Neural progenitor cell (in vitro differentiated cells): ENCODE measurements around the gene RRM1.

Experiments used
- EZH2 ChIP-seq: fragments of 200-600 bp; sonication (generic); IDR thresholded peaks from 2 replicates; pipeline ENCODE4 v1.6.1; 2017; ENCODE audit warnings: antibody characterized with exemption, mild to moderate bottlenecking, moderate library complexity
- EZH2phosphoT487 ChIP-seq: fragments of 200-600 bp; sonication (generic); IDR thresholded peaks from 2 replicates; pipeline ENCODE4 v1.6.1; 2017; ENCODE audit warnings: antibody characterized with exemption
- TF ChIP-seq, protein P1 (sequence below): fragments of 200-600 bp; sonication (generic); IDR thresholded peaks from 2 replicates; pipeline ENCODE4 v1.5.1; 2017; ENCODE audit warnings: antibody characterized with exemption, mild to moderate bottlenecking

DNA sequence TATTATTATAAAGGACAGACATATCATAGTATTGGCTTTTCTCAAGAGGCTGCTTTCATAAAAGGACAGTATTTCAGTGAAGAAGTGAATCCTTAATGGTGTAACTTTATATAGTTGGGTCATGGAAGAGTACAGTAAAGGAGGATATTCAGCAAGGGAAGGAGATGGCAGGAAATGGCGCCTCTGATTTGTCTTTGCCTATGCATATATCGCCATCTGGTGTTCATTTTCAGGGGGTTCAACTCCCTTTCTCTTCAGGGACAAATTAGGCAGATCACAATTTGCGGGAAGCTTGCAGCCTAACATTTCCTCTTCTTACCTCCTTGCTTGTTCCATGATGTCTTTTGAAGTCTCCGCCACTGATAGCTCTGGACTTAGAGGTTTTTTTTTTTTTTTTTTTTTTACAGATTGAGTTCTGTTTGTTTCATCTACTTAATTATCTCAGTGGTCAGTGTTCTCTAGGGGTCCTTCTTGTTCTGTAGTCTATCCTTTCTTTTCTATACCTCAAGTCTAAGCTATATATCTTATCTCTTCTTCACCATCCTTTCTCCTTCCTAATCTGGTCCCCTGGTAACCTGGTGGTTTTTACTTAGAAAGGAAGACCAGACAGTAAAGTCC lies 21.8 kb upstream of the RRM1 start:
- no peak for TF ChIP-seq EZH2
- TF ChIP-seq, protein P1, sequence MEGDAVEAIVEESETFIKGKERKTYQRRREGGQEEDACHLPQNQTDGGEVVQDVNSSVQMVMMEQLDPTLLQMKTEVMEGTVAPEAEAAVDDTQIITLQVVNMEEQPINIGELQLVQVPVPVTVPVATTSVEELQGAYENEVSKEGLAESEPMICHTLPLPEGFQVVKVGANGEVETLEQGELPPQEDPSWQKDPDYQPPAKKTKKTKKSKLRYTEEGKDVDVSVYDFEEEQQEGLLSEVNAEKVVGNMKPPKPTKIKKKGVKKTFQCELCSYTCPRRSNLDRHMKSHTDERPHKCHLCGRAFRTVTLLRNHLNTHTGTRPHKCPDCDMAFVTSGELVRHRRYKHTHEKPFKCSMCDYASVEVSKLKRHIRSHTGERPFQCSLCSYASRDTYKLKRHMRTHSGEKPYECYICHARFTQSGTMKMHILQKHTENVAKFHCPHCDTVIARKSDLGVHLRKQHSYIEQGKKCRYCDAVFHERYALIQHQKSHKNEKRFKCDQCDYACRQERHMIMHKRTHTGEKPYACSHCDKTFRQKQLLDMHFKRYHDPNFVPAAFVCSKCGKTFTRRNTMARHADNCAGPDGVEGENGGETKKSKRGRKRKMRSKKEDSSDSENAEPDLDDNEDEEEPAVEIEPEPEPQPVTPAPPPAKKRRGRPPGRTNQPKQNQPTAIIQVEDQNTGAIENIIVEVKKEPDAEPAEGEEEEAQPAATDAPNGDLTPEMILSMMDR: peak; percentile 85
- TF ChIP-seq EZH2phosphoT487: no peak
